ENCODE data around the gene GAK.

DNA sequence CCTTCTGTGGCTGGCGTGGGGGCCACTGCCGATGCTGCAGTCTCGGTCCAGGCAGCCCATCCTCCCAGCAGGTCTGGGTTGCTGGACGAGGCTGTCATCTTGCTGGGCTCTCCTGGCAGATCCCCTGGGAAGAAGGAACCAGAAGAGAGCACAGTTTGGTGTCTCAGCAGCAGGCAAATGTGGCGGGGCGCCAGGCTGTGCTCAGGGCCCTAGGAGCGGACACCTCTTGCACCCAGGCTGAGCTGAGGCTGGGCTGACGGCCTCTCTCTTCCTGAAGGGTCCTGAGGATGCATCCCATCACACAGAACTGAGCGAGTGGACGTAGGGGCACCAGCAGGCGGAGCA is 67.0 kb downstream of the GAK start:
- TF ChIP-seq CTCF (IDR thresholded peaks at IDR 0.05 in 8 of 11, conservative IDR thresholded peaks at IDR 0.05 in 3 of 11) = no peak
- TF ChIP-seq POLR2A (IDR thresholded peaks at IDR 0.05) = no peak
- TF ChIP-seq POLR2AphosphoS5 (IDR thresholded peaks at IDR 0.05) = no peak

All from spleen (tissue), 7 donors.